HUES6 (cell line): ENCODE measurements around the gene KYNU.
A peak's percentile ranks its signal among the peaks of the same experiment; 100 is the strongest.

Experiments
- H3K27ac ChIP-seq: 2 replicates; pipeline ENCODE4 v1.7.0; 2013; ENCODE audit warnings: low read depth, mild to moderate bottlenecking, low read length, inconsistent platforms
- H3K27me3 ChIP-seq: 2 replicates; pipeline ENCODE4 v1.6.1; 2013; ENCODE audit warnings: low read length; ENCODE audit not compliant: control insufficient read depth, insufficient read depth
- H3K36me3 ChIP-seq: 2 replicates; pipeline ENCODE4 v1.6.1; 2013; ENCODE audit warnings: low read length; ENCODE audit not compliant: control insufficient read depth, insufficient read depth
- H3K4me1 ChIP-seq: 2 replicates; pipeline ENCODE4 v1.6.1; 2013; ENCODE audit warnings: low read length; ENCODE audit not compliant: control insufficient read depth, insufficient read depth
- H3K4me3 ChIP-seq: 2 replicates; pipeline ENCODE4 v1.5.1; 2013; ENCODE audit warnings: low read depth, low read length
- H3K9ac ChIP-seq: one replicate; pipeline ENCODE4 v1.6.1; 2013; ENCODE audit warnings: mild to moderate bottlenecking, low read length
- H3K9me3 ChIP-seq: 2 replicates; pipeline ENCODE4 v1.6.1; 2013; ENCODE audit warnings: low read depth, low read length; ENCODE audit not compliant: control insufficient read depth, insufficient read depth

Gene KYNU

GRCh38 chr2:142961202-142961601 is 83.7 kb downstream of the KYNU start:
- Histone ChIP-seq H3K4me1 (no peaks in the 10 kb centered on the region), H3K27me3 (no peaks in the 10 kb centered on the region), H3K27ac (no peak overlapping the region), H3K4me3 (no peak overlapping the region), H3K9me3 (peaks cover 12% of the 10 kb centered on the region), H3K36me3 (no peaks in the 10 kb centered on the region), H3K9ac (no peak overlapping the region)

DNA sequence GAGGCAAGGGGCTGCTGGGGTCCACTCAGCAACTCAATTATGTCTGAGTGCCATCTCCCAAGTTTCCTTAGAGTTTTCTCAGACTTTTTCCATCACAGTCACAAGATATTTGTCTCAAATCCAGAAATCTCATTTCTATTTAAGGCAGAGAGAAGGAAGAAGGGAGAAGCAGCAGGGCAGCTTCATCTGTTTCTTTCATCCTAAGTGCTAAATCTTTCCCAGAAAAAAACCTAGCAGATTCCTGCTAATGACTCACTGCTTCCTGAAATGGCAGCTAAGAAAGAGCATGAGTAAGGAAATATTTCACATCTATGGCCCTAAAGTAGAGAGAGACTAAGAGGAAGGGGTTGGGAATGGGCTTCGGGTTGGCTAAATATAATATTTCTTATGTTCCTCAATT is 88.0 kb downstream of the KYNU start:
- Histone ChIP-seq H3K9me3 (peaks cover 12% of the 10 kb centered on the region), H3K4me3 (no peak overlapping the region), H3K27ac (no peak overlapping the region), H3K9ac (no peak overlapping the region), H3K4me1 (no peaks in the 10 kb centered on the region), H3K27me3 (no peaks in the 10 kb centered on the region), H3K36me3 (no peaks in the 10 kb centered on the region)

- H3K27ac ChIP-seq, result no peak overlapping the region
- no peak overlapping the region for H3K4me3 ChIP-seq
- no peaks in the 10 kb centered on the region for H3K4me1 ChIP-seq
- no peaks in the 10 kb centered on the region for H3K36me3 ChIP-seq
- H3K9me3 ChIP-seq, result peaks cover 12% of the 10 kb centered on the region
- no peak overlapping the region for H3K9ac ChIP-seq
- no peaks in the 10 kb centered on the region for H3K27me3 ChIP-seq
Measured at GRCh38 chr2:142966284-142966683, 88.8 kb downstream of the KYNU start.

DNA sequence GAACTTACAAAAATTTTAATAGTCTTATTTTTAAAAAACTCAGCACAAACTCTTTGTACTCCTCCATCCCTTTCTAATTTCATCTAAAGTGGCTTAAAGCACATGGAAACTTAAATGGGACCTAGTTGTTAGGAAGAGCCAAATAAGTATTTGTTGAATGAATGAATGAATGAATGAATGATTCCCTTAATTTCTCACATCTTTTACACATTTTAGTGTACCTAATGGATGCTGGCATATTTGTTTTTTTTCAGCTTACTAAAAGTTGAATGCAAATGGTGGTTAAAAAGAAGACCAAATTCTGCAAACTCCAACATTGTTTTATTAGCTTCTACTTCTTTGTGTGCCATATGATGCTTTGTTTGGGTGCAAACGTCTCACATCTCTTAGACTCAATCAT is 89.6 kb downstream of the KYNU start:
- H3K27ac ChIP-seq, result no peak overlapping the region
- H3K36me3 ChIP-seq, result no peaks in the 10 kb centered on the region
- no peaks in the 10 kb centered on the region for H3K4me1 ChIP-seq
- H3K9me3 ChIP-seq, result peaks cover 12% of the 10 kb centered on the region
- no peak overlapping the region for H3K9ac ChIP-seq
- H3K27me3 ChIP-seq, result no peaks in the 10 kb centered on the region
- no peak overlapping the region for H3K4me3 ChIP-seq

DNA sequence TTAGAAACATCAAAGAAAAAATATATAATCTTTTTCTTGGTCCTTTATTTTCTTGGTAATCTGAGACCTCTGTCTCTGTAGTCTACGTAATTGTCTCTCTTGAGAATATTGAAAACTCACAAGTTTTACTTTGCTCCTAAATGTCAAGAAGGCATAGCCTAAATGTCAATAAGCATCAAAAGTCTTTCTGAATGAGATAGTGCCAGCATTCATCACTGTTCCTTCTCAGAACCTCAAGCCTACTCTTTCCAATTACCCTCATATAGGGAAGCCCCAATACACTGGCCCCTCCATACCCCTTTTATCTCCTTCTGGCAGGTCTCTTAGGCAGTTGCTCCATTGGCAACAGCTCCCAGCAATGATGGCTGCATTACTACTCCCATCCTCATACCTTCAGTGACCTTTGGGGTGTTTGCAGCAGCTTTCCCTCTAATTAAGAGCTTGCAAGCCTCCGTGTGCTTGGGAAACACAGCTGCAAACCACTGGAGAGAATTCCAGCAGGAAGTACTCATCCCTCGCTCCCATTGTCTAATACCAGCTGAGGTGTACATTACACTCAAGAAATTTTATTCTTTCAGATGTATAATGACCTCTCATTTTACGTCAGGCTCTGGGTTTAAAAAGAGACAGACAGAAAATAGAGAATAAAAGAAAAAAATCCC is 95.8 kb downstream of the KYNU start:
- Histone ChIP-seq H3K9me3 (peaks cover 4% of the 10 kb centered on the region; the same call in 1 of the 2 replicates), H3K4me1 (peaks cover 27% of the 10 kb centered on the region), H3K27me3 (no peaks in the 10 kb centered on the region), H3K9ac (no peak overlapping the region), H3K27ac (peak overlapping the region; percentile 96), H3K4me3 (no peak overlapping the region), H3K36me3 (no peaks in the 10 kb centered on the region)

DNA sequence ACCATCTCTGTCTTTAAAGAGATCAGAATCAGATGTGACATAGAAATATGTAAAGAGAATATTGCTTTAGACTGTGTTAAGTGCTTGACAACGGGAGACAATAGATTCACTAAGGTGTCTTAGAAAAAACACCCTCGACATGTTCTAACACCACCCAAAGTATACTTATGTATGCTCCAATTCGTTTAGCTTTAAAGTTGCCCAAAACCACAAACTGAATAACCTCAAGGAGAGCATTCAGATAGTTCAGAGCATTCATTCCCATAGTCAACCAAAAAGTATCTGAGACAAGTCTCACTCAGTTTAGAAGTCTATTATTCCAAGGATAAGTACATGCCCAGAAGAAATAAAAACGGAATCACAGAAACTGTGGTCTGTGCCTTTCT is 96.4 kb downstream of the KYNU start:
- peak overlapping the region; percentile 51 for H3K9ac ChIP-seq
- no peaks in the 10 kb centered on the region for H3K36me3 ChIP-seq
- H3K4me3 ChIP-seq, result no peak overlapping the region
- peaks cover 4% of the 10 kb centered on the region; the same call in 1 of the 2 replicates for H3K9me3 ChIP-seq
- no peaks in the 10 kb centered on the region for H3K27me3 ChIP-seq
- H3K4me1 ChIP-seq, result peaks cover 27% of the 10 kb centered on the region
- H3K27ac ChIP-seq, result peak overlapping the region; percentile 96

GRCh38 chr2:142974288-142975024 is 97.0 kb downstream of the KYNU start:
- Histone ChIP-seq H3K27me3 (no peaks in the 10 kb centered on the region), H3K4me3 (no peak overlapping the region; the same call in 1 of the 2 replicates), H3K9me3 (peaks cover 4% of the 10 kb centered on the region; the same call in 1 of the 2 replicates), H3K9ac (peak overlapping the region; percentile 51), H3K36me3 (no peaks in the 10 kb centered on the region), H3K27ac (peak overlapping the region; percentile 96), H3K4me1 (peaks cover 27% of the 10 kb centered on the region)

DNA sequence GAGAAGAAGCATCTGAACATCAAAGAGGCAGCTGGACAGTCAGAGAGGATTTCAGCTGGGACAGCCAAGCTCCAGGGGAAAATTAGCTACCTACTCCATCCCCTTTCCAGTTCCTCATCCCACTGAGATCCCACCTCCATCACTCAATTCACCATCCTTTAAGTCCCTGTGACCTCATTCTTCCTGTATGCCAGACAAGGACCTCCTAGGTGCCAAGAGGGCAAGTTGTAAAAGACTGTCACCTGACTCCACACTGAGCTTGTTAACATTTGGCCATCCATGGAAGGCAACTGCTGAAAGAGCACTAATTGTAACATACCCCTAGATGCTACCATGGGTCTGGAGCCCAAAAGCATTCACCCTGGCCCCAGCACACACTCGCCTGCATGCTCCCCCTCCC is 97.8 kb downstream of the KYNU start:
- H3K4me1 ChIP-seq, result peaks cover 27% of the 10 kb centered on the region
- no peaks in the 10 kb centered on the region for H3K27me3 ChIP-seq
- peaks cover 4% of the 10 kb centered on the region; the same call in 1 of the 2 replicates for H3K9me3 ChIP-seq
- no peak overlapping the region for H3K4me3 ChIP-seq
- H3K27ac ChIP-seq, result no peak overlapping the region; the same call in 1 of the 2 replicates
- no peaks in the 10 kb centered on the region for H3K36me3 ChIP-seq
- no peak overlapping the region for H3K9ac ChIP-seq

DNA sequence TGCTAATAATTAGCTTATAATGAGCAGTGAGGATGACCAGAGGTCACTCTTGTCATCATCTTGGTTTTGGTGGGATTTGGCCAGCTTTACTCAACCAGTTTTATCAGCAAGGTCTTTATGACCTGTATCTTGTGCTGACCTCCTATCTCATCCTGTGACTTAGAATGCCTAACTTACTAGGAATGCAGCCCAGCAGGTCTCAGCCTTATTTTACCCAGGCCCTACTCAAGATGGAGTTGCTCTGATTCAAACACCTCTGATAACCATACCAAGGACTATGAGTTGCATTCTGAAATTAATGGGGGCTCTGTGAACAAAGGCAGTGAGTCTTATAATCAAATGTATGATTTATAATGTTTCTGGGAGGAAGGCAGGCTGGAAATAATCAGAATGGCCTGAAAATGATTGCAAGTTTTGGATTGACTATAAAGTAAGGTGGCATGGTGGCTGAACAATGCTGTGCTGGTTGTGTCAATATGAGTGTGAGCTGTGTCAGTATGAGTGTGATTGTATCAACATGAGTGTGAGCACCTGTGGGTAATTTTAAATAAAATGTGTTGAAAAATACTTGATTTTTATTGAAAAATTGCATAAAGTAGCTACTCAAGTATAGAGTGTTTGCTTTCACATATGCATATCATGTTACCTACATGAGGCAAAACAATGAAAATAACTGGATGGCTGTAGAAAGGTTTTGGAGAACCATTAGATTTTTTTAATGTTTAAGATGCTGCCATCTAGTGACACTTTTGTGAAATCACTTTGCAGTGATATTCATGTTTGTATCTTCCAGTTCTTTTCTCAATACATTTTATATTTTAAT is 103.0 kb downstream of the KYNU start:
- Histone ChIP-seq H3K27me3 (no peaks in the 10 kb centered on the region), H3K27ac (no peak overlapping the region), H3K9me3 (peaks cover under 1% of the 10 kb centered on the region; the same call in 1 of the 2 replicates), H3K36me3 (no peaks in the 10 kb centered on the region), H3K4me3 (no peak overlapping the region), H3K4me1 (peaks cover 8% of the 10 kb centered on the region), H3K9ac (no peak overlapping the region)

DNA sequence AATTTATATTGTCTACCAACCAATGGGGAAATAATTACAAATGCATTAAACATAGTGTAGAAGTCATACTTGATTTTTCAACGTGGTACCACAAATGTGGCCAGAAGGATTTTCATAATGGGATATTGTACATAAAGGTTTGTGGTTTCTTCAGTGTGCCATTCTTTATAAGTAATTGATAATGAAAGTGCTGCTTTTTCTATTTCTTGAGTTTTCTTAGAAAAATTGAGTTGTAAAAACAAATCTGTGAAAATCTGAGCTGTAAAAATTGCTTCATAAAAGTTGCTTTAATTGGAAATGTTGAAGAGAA is 103.6 kb downstream of the KYNU start:
- Histone ChIP-seq H3K4me3 (no peak overlapping the region), H3K27me3 (no peaks in the 10 kb centered on the region), H3K9me3 (no peaks in the 10 kb centered on the region), H3K9ac (no peak overlapping the region), H3K27ac (no peak overlapping the region), H3K36me3 (no peaks in the 10 kb centered on the region), H3K4me1 (peaks cover 7% of the 10 kb centered on the region)

- Histone ChIP-seq H3K4me1 (peaks cover 4% of the 10 kb centered on the region), H3K27ac (no peak overlapping the region), H3K9ac (no peak overlapping the region)
Measured at GRCh38 chr2:142981756-142982155, 104.3 kb downstream of the KYNU start.

More at GRCh38 chr2:142981756-142982155, 104.3 kb downstream of the KYNU start:
- no peaks in the 10 kb centered on the region for H3K9me3 ChIP-seq
- no peaks in the 10 kb centered on the region for H3K36me3 ChIP-seq
- no peak overlapping the region for H3K4me3 ChIP-seq
- H3K27me3 ChIP-seq, result no peaks in the 10 kb centered on the region
